WTC11 (cell line): ENCODE measurements around the gene BHLHE23. TPM values are rescaled to one million over a fixed set of nuclear protein-coding genes. Genes with fewer than 3 reads are reported as not detected.

Experiments
- ATAC-seq: fragments of 200-7000 bp; cut with Tn5 transposase; 2 replicates; pipeline ENCODE4 v1.10.0; 2021; ENCODE audit warnings: mild to moderate bottlenecking, moderate library complexity
- CTCF ChIA-PET: fragments of 300-600 bp; sonication (Branson Sonifier 250); formaldehyde crosslinking; loops from one replicate; lab custom pipeline; 2021; ENCODE audit warnings: antibody characterized with exemption; lab: Charles Lee
- POLR2A ChIA-PET: fragments of 350-600 bp; sonication (Branson Sonifier 250); formaldehyde crosslinking; loops from one replicate; lab custom pipeline; 2021; ENCODE audit warnings: antibody characterized with exemption; lab: Charles Lee
- DNase-seq: peaks from one replicate; pipeline ENCODE4 v3.0.0; 2021; ENCODE audit warnings: low spot score
- H3K27ac Mint-ChIP-seq: 2 replicates; pipeline ENCODE4 v1.8.0; 2021; ENCODE audit warnings: mixed read lengths
- H3K27me3 Mint-ChIP-seq: 2 replicates; pipeline ENCODE4 v1.8.0; 2021; ENCODE audit warnings: low read depth, mild to moderate bottlenecking, moderate library complexity, mixed read lengths
- H3K36me3 Mint-ChIP-seq: 2 replicates; pipeline ENCODE4 v1.8.0; 2021; ENCODE audit warnings: mixed read lengths
- H3K4me1 Mint-ChIP-seq: 2 replicates; pipeline ENCODE4 v1.8.0; 2022; ENCODE audit warnings: mixed read lengths
- H3K4me3 Mint-ChIP-seq: 2 replicates; pipeline ENCODE4 v1.8.0; 2021; ENCODE audit warnings: mild to moderate bottlenecking, moderate library complexity, mixed read lengths
- H3K9me3 Mint-ChIP-seq: 2 replicates; pipeline ENCODE4 v1.8.0; 2021; ENCODE audit warnings: mixed read lengths
- CREB1 ChIP-seq: sonication (generic); formaldehyde crosslinking; IDR thresholded peaks from 2 replicates; pipeline ENCODE4 v1.8.0; 2023; ENCODE audit warnings: mild to moderate bottlenecking, missing genetic modification reagents
- ELF4 ChIP-seq: sonication (generic); formaldehyde crosslinking; IDR thresholded peaks from 2 replicates; pipeline ENCODE4 v1.8.1; 2022; ENCODE audit warnings: low read depth, mild to moderate bottlenecking, moderate library complexity, missing genetic modification reagents
- ESRRA ChIP-seq: sonication (generic); formaldehyde crosslinking; IDR thresholded peaks from 2 replicates; pipeline ENCODE4 v1.8.1; 2022; ENCODE audit warnings: mild to moderate bottlenecking, missing genetic modification reagents, borderline replicate concordance
- FOXP1 ChIP-seq: sonication (generic); formaldehyde crosslinking; IDR thresholded peaks from 2 replicates; pipeline ENCODE4 v1.8.0; 2022; ENCODE audit warnings: missing genetic modification reagents, mild to moderate bottlenecking, moderate library complexity, borderline replicate concordance
- IRF2 ChIP-seq: sonication (generic); formaldehyde crosslinking; IDR thresholded peaks from 2 replicates; pipeline ENCODE4 v1.8.0; 2022; ENCODE audit warnings: low read depth, missing genetic modification reagents, borderline replicate concordance
- KAT7 ChIP-seq: sonication (generic); formaldehyde crosslinking; IDR thresholded peaks from 2 replicates; pipeline ENCODE4 v1.8.1; 2023; ENCODE audit warnings: missing genetic modification reagents, mild to moderate bottlenecking, borderline replicate concordance
- MXD4 ChIP-seq: fragments of 250-450 bp; sonication (Bioruptor Pico); IDR thresholded peaks from 2 replicates; pipeline ENCODE4 v1.8.0; 2021; ENCODE audit warnings: mild to moderate bottlenecking, moderate library complexity, borderline replicate concordance
- MYBL2 ChIP-seq: sonication (generic); formaldehyde crosslinking; IDR thresholded peaks from 2 replicates; pipeline ENCODE4 v1.8.1; 2023; ENCODE audit warnings: mild to moderate bottlenecking, moderate library complexity, missing genetic modification reagents
- NFYB ChIP-seq: sonication (generic); formaldehyde crosslinking; conservative IDR thresholded peaks from 2 replicates; pipeline ENCODE4 v1.8.0; 2022; ENCODE audit warnings: low read depth, missing genetic modification reagents
- OVOL2 ChIP-seq: fragments of 250-450 bp; sonication (Bioruptor Pico); IDR thresholded peaks from 2 replicates; pipeline ENCODE4 v1.9.0; 2021; ENCODE audit warnings: mild to moderate bottlenecking, borderline replicate concordance
- PRDM15 ChIP-seq: sonication (generic); formaldehyde crosslinking; IDR thresholded peaks from 2 replicates; pipeline ENCODE4 v1.8.0; 2022; ENCODE audit warnings: missing genetic modification reagents
- RELA ChIP-seq: sonication (generic); formaldehyde crosslinking; IDR thresholded peaks from 2 replicates; pipeline ENCODE4 v1.8.1; 2022; ENCODE audit warnings: missing genetic modification reagents, mild to moderate bottlenecking, borderline replicate concordance
- RORB ChIP-seq: fragments of 250-450 bp; sonication (Bioruptor Pico); IDR thresholded peaks from 2 replicates; pipeline ENCODE4 v1.9.0; 2021; ENCODE audit warnings: mild to moderate bottlenecking
- TCF7 ChIP-seq: sonication (generic); formaldehyde crosslinking; IDR thresholded peaks from 2 replicates; pipeline ENCODE4 v1.8.0; 2022; ENCODE audit warnings: mild to moderate bottlenecking, low read depth, missing genetic modification reagents, moderate library complexity
- TEAD4 ChIP-seq: sonication (generic); formaldehyde crosslinking; IDR thresholded peaks from 2 replicates; pipeline ENCODE4 v1.8.0; 2022; ENCODE audit warnings: mild to moderate bottlenecking, missing genetic modification reagents
- TP53 ChIP-seq: sonication (generic); formaldehyde crosslinking; IDR thresholded peaks from 2 replicates; pipeline ENCODE4 v1.8.1; 2023; ENCODE audit warnings: mild to moderate bottlenecking, missing genetic modification reagents
- ZNF138 ChIP-seq: sonication (generic); formaldehyde crosslinking; conservative IDR thresholded peaks from 2 replicates; pipeline ENCODE4 v1.8.1; 2022; ENCODE audit warnings: mild to moderate bottlenecking, moderate library complexity, missing genetic modification reagents
- ZNF219 ChIP-seq: sonication (generic); formaldehyde crosslinking; IDR thresholded peaks from 2 replicates; pipeline ENCODE4 v1.8.0; 2023; ENCODE audit warnings: missing genetic modification reagents, mild to moderate bottlenecking, borderline replicate concordance
- total RNA-seq: library from RNA; stranded (reverse); gene quantifications from 3 replicates; pipeline ENCODE4 v1.2.3, GENCODE V29; 2021
- TF ChIP-seq, protein P1 (sequence below): fragments of 250-450 bp; sonication (Bioruptor Pico); IDR thresholded peaks from 2 replicates; pipeline ENCODE4 v1.8.0; 2021; ENCODE audit warnings: mild to moderate bottlenecking
- TF ChIP-seq, protein P2 (sequence below): sonication (generic); formaldehyde crosslinking; IDR thresholded peaks from 2 replicates; pipeline ENCODE4 v1.8.0; 2023; ENCODE audit warnings: missing genetic modification reagents
- TF ChIP-seq, protein P3 (sequence below): sonication (generic); formaldehyde crosslinking; conservative IDR thresholded peaks from 2 replicates; pipeline ENCODE4 v1.8.1; 2022; ENCODE audit warnings: mild to moderate bottlenecking, missing genetic modification reagents
- TF ChIP-seq, protein P4 (sequence below): sonication (generic); formaldehyde crosslinking; IDR thresholded peaks from 2 replicates; pipeline ENCODE4 v1.8.0; 2022; ENCODE audit warnings: mild to moderate bottlenecking, missing genetic modification reagents

Gene BHLHE23
- total RNA-seq, 1 experiment from 2014 or later = 1.3 TPM

DNA sequence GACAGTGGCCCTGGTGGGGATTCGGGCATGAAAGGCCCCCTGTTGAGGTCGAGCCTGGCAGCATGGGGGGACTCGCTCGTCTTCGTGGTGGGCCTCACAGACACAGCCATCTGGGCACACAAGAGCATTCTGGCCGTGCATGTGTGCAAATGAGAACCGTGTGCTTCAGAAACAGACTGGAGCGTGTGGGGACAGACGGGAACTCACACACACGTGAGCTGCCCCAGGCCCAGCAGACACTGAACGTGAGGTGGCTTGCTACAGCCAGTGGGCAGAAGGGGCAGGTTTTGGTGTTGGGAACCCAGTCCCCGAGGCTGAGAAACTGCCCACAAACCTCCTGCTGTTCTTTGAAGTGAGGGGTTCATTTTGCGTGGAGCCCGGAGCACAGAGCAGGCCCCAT, 38.6 kb upstream of the BHLHE23 start:
- peaks cover 14% of the 10 kb centered on the region for H3K9me3 Mint-ChIP-seq
- no peaks in the 10 kb centered on the region for H3K4me1 Mint-ChIP-seq
- CTCF ChIA-PET = no interaction called here
- TF ChIP-seq ESRRA (CRISPR knock-in tag) (no peak), TEAD4 (no peak), RELA (CRISPR knock-in tag) (no peak), KAT7 (CRISPR knock-in tag) (no peak), FOXP1 (CRISPR knock-in tag) (no peak), TCF7 (CRISPR knock-in tag) (no peak), IRF2 (CRISPR knock-in tag) (no peak), MXD4 (CRISPR knock-in tag) (no peak), PRDM15 (CRISPR knock-in tag) (no peak), CREB1 (CRISPR knock-in tag) (no peak), ELF4 (CRISPR knock-in tag) (no peak), ZNF138 (CRISPR knock-in tag) (no peak), ZNF219 (CRISPR knock-in tag) (no peak), TP53 (no peak), RORB (CRISPR knock-in tag) (no peak), MYBL2 (CRISPR knock-in tag) (no peak), NFYB (CRISPR knock-in tag) (no peak)
- TF ChIP-seq, protein P1, sequence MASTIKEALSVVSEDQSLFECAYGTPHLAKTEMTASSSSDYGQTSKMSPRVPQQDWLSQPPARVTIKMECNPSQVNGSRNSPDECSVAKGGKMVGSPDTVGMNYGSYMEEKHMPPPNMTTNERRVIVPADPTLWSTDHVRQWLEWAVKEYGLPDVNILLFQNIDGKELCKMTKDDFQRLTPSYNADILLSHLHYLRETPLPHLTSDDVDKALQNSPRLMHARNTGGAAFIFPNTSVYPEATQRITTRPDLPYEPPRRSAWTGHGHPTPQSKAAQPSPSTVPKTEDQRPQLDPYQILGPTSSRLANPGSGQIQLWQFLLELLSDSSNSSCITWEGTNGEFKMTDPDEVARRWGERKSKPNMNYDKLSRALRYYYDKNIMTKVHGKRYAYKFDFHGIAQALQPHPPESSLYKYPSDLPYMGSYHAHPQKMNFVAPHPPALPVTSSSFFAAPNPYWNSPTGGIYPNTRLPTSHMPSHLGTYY (CRISPR knock-in tag) = no peak
- TF ChIP-seq, protein P2, sequence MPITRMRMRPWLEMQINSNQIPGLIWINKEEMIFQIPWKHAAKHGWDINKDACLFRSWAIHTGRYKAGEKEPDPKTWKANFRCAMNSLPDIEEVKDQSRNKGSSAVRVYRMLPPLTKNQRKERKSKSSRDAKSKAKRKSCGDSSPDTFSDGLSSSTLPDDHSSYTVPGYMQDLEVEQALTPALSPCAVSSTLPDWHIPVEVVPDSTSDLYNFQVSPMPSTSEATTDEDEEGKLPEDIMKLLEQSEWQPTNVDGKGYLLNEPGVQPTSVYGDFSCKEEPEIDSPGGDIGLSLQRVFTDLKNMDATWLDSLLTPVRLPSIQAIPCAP (CRISPR knock-in tag) = no peak
- TF ChIP-seq, protein P3, sequence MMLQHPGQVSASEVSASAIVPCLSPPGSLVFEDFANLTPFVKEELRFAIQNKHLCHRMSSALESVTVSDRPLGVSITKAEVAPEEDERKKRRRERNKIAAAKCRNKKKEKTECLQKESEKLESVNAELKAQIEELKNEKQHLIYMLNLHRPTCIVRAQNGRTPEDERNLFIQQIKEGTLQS (CRISPR knock-in tag) = no peak
- TF ChIP-seq, all 79 proteins: peak for 0
- DNase-seq = no peak
- H3K36me3 Mint-ChIP-seq = 0 out of 2 replicates have a peak, but pooled peaks cover 6% of the 10 kb centered on the region
- ATAC-seq = no peak
- POLR2A ChIA-PET = no interaction called here
- H3K27ac Mint-ChIP-seq = no peak overlapping the region
- H3K27me3 Mint-ChIP-seq = peaks cover 9% of the 10 kb centered on the region; the same call in 1 of the 2 replicates
- no peak overlapping the region for H3K4me3 Mint-ChIP-seq

GRCh38 chr20:63044605-63045004, 37.8 kb upstream of the BHLHE23 start:
- CTCF ChIA-PET = interaction anchor here (0.9 to 1.3 kb wide), 3 partner anchors 11 to 128 kb away, joined by 3 to 4 read pairs (median 4); no protein-coding TSS in a partner anchor
- POLR2A ChIA-PET = no interaction called here
- H3K4me1 Mint-ChIP-seq = no peaks in the 10 kb centered on the region
- no peak for ATAC-seq
- peaks cover 14% of the 10 kb centered on the region for H3K9me3 Mint-ChIP-seq
- TF ChIP-seq, protein P1 (CRISPR knock-in tag) = no peak
- TF ChIP-seq, protein P4, sequence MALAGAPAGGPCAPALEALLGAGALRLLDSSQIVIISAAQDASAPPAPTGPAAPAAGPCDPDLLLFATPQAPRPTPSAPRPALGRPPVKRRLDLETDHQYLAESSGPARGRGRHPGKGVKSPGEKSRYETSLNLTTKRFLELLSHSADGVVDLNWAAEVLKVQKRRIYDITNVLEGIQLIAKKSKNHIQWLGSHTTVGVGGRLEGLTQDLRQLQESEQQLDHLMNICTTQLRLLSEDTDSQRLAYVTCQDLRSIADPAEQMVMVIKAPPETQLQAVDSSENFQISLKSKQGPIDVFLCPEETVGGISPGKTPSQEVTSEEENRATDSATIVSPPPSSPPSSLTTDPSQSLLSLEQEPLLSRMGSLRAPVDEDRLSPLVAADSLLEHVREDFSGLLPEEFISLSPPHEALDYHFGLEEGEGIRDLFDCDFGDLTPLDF (CRISPR knock-in tag) = no peak
- TF ChIP-seq RORB (CRISPR knock-in tag) (no peak), OVOL2 (CRISPR knock-in tag) (no peak), TEAD4 (no peak), KAT7 (CRISPR knock-in tag) (no peak)
- H3K27me3 Mint-ChIP-seq = peaks cover 11% of the 10 kb centered on the region; the same call in 1 of the 2 replicates
- H3K4me3 Mint-ChIP-seq = no peak overlapping the region
- no peak overlapping the region for H3K27ac Mint-ChIP-seq
- no peak for DNase-seq
- 0 out of 2 replicates have a peak, but pooled peaks cover 6% of the 10 kb centered on the region for H3K36me3 Mint-ChIP-seq
